Prostate gland (tissue), 2 donors: ENCODE data around the gene SEMA3E. TPM values are rescaled to one million over a fixed set of nuclear protein-coding genes. Genes with fewer than 3 reads are reported as not detected.

Experiments
- DNase-seq: peaks from one replicate; pipeline ENCODE4 v3.0.0-alpha.2; 2019; ENCODE audit warnings: low spot score
- H3K27ac ChIP-seq, 2 donors: fragments of 200-600 bp; sonication (generic); 2 replicates each; pipeline ENCODE4 v1.5.1; 2017 to 2019
- H3K27me3 ChIP-seq: fragments of 200-600 bp; sonication (generic); replicated peaks from 2 replicates; pipeline ENCODE4 v1.5.1; 2019; ENCODE audit not compliant: insufficient read depth
- H3K36me3 ChIP-seq, 2 donors: fragments of 200-600 bp; sonication (generic); 1 replicate in 1 of 2; 2 replicates in 1 of 2; pipeline versions ENCODE4 v1.5.1 to v1.8.1; 2017 to 2019
- H3K4me1 ChIP-seq: fragments of 200-600 bp; sonication (generic); replicated peaks from 2 replicates; pipeline ENCODE4 v1.5.1; 2019
- H3K4me3 ChIP-seq, 2 donors: fragments of 200-600 bp; sonication (generic); 2 replicates each; pipeline ENCODE4 v1.5.1; 2017 to 2019
- H3K9me3 ChIP-seq: fragments of 200-600 bp; sonication (generic); 2 replicates; pipeline ENCODE4 v1.5.1; 2017
- CTCF ChIP-seq, 4 experiments: fragments of 200-600 bp in 2 of 4; fragments of 450-650 bp in 2 of 4; sonication (generic) in 2 of 4; IDR thresholded peaks; 1 replicate in 3 of 4; 2 replicates in 1 of 4; pipeline ENCODE4 v1.5.1; 2016 to 2019; ENCODE audit warnings: antibody characterized with exemption in 4 of 4, mild to moderate bottlenecking in 2 of 4, moderate library complexity in 2 of 4
- POLR2A ChIP-seq: fragments of 450-650 bp; IDR thresholded peaks from one replicate; pipeline ENCODE4 v1.6.1; 2016; ENCODE audit warnings: antibody characterized with exemption, mild to moderate bottlenecking
- POLR2AphosphoS5 ChIP-seq: sonication (generic); formaldehyde crosslinking; IDR thresholded peaks from one replicate; pipeline ENCODE4 v1.6.1; 2017; ENCODE audit warnings: antibody characterized with exemption
- WGBS: methylation state at CpG from one replicate; pipeline ENCODE4 v1.1.5; 2018; 5-methylcytosine and 5-hydroxymethylcytosine counted together
- intact Hi-C: fragments of 100-400 bp; cut with DNase I; formaldehyde crosslinking; loops from one replicate; pipeline ENCODE4 v1.14.2; 2022
- total RNA-seq, 2 donors: library from RNA; depleted of rRNA; stranded (reverse); fragments of >200 nt; gene quantifications; one replicate each; pipeline ENCODE4 v1.1.0, GENCODE V29; 2016

The SEMA3E gene
- total RNA-seq, 2 donors from 2014 or later: 2.6 to 4.8 TPM

GRCh38 chr7:83478616-83479015, 170.3 kb downstream of the SEMA3E start:
- H3K27me3 ChIP-seq: no peaks in the 10 kb centered on the region
- no peak for DNase-seq
- TF ChIP-seq CTCF (IDR thresholded peaks at IDR 0.05): no peak
- TF ChIP-seq POLR2A: no peak
- TF ChIP-seq POLR2AphosphoS5: no peak

GRCh38 chr7:83476511-83477050, 172.4 kb downstream of the SEMA3E start:
- no peaks in the 10 kb centered on the region for H3K27me3 ChIP-seq
- intact Hi-C loops: no loop called here
- H3K9me3 ChIP-seq: no peaks in the 10 kb centered on the region
- TF ChIP-seq POLR2AphosphoS5 (peak; percentile 85), POLR2A (no peak)
- H3K4me3 ChIP-seq: no peak overlapping the region
- no peaks in the 10 kb centered on the region for H3K36me3 ChIP-seq
- DNase-seq: peak; percentile 33
- no peaks in the 10 kb centered on the region for H3K4me1 ChIP-seq
- 6% methylated on average over 4 of the region's 4 CpGs for WGBS
- H3K27ac ChIP-seq: no peak overlapping the region

More at GRCh38 chr7:83478616-83479015, 170.3 kb downstream of the SEMA3E start:
- no peaks in the 10 kb centered on the region for H3K36me3 ChIP-seq
- H3K9me3 ChIP-seq: no peaks in the 10 kb centered on the region
- WGBS: 47% methylated on average over 1 of the region's 1 CpG
- no peak overlapping the region for H3K27ac ChIP-seq
- no peaks in the 10 kb centered on the region for H3K4me1 ChIP-seq
- no peak overlapping the region for H3K4me3 ChIP-seq
- intact Hi-C loops: no loop called here

- 51% methylated on average over 6 of the region's 6 CpGs for WGBS
- no peaks in the 10 kb centered on the region for H3K36me3 ChIP-seq
Measured at GRCh38 chr7:83475420-83475819, 173.5 kb downstream of the SEMA3E start.

GRCh38 chr7:83472376-83472775, 176.6 kb downstream of the SEMA3E start:
- no peaks in the 10 kb centered on the region for H3K36me3 ChIP-seq
- no peaks in the 10 kb centered on the region for H3K9me3 ChIP-seq
- 98% methylated on average over 2 of the region's 2 CpGs for WGBS
- DNase-seq: no peak
- no peak overlapping the region for H3K4me3 ChIP-seq
- no peak for TF ChIP-seq POLR2AphosphoS5
- TF ChIP-seq POLR2A: no peak
- no peak for TF ChIP-seq CTCF (IDR thresholded peaks at IDR 0.05)
- H3K4me1 ChIP-seq: no peaks in the 10 kb centered on the region
- intact Hi-C loops: no loop called here
- H3K27ac ChIP-seq: no peak overlapping the region
- no peaks in the 10 kb centered on the region for H3K27me3 ChIP-seq

More at GRCh38 chr7:83475420-83475819, 173.5 kb downstream of the SEMA3E start:
- no peak for DNase-seq
- H3K4me1 ChIP-seq: no peaks in the 10 kb centered on the region
- intact Hi-C loops: no loop called here
- H3K4me3 ChIP-seq: no peak overlapping the region
- no peak overlapping the region for H3K27ac ChIP-seq
- no peaks in the 10 kb centered on the region for H3K27me3 ChIP-seq
- TF ChIP-seq CTCF (IDR thresholded peaks at IDR 0.05) (no peak), POLR2A (no peak), POLR2AphosphoS5 (no peak)
- H3K9me3 ChIP-seq: no peaks in the 10 kb centered on the region

- Histone ChIP-seq H3K9me3 (no peaks in the 10 kb centered on the region), H3K27me3 (no peaks in the 10 kb centered on the region), H3K27ac (no peak overlapping the region), H3K4me1 (no peaks in the 10 kb centered on the region), H3K4me3 (no peak overlapping the region), H3K36me3 (no peaks in the 10 kb centered on the region)
- intact Hi-C loops: no loop called here
- WGBS: 98% methylated on average over 3 of the region's 3 CpGs
- no peak for TF ChIP-seq POLR2A
- no peak for TF ChIP-seq POLR2AphosphoS5
- TF ChIP-seq CTCF (IDR thresholded peaks at IDR 0.05): no peak
- DNase-seq: no peak
Measured at GRCh38 chr7:83469491-83469890, 179.4 kb downstream of the SEMA3E start.
